Sigmoid colon (tissue), 7 donors: ENCODE results near the gene SPRY4. TPM values are rescaled to one million over a fixed set of nuclear protein-coding genes. Genes with fewer than 3 reads are reported as not detected.

ENCODE experiments used
- DNase-seq: peaks from one replicate; pipeline ENCODE4 v3.0.0-alpha.2; 2019
- H3K27ac ChIP-seq, 4 donors: fragments of 200-600 bp; sonication (generic); one replicate each; pipeline ENCODE4 v1.5.1; 2016 to 2019; ENCODE audit warnings: mild to moderate bottlenecking in 1 of 4
- H3K27me3 ChIP-seq, 3 donors: fragments of 200-600 bp; sonication (generic); one replicate each; pipeline ENCODE4 v1.5.1; 2019; ENCODE audit warnings: mild to moderate bottlenecking in 1 of 3
- H3K36me3 ChIP-seq, 4 donors: fragments of 200-600 bp; sonication (generic); one replicate each; pipeline ENCODE4 v1.5.1; 2016 to 2019
- H3K4me1 ChIP-seq, 4 donors: fragments of 200-600 bp; sonication (generic); one replicate each; pipeline ENCODE4 v1.5.1; 2017 to 2019
- H3K4me3 ChIP-seq, 4 donors: fragments of 200-600 bp; sonication (generic); one replicate each; pipeline ENCODE4 v1.5.1; 2017 to 2019; ENCODE audit warnings: mild to moderate bottlenecking in 2 of 4, moderate library complexity in 1 of 4
- H3K9me3 ChIP-seq, 4 donors: fragments of 200-600 bp in 3 of 4; sonication (generic) in 3 of 4; one replicate each; pipeline versions ENCODE4 v1.5.1 to v1.6.1; 2013 to 2019
- EP300 ChIP-seq, 4 donors: sonication (generic); formaldehyde crosslinking; IDR thresholded peaks; one replicate each; pipeline ENCODE4 v1.6.1; 2017; ENCODE audit warnings: antibody characterized with exemption in 4 of 4
- POLR2A ChIP-seq, 2 donors: fragments of 450-650 bp; IDR thresholded peaks; one replicate each; pipeline ENCODE4 v1.6.1; 2016; ENCODE audit warnings: antibody characterized with exemption in 2 of 2, mild to moderate bottlenecking in 2 of 2, moderate library complexity in 2 of 2
- POLR2AphosphoS5 ChIP-seq, 4 donors: sonication (generic); formaldehyde crosslinking; IDR thresholded peaks; one replicate each; pipeline ENCODE4 v1.6.1; 2017; ENCODE audit warnings: antibody characterized with exemption in 4 of 4
- WGBS, 2 donors: extraction: QIAGEN DNeasy Blood & Tissue Kit; methylation state at CpG; one replicate each; pipeline ENCODE4 v1.1.7; 2013; 5-methylcytosine and 5-hydroxymethylcytosine counted together
- intact Hi-C: fragments of 100-400 bp; cut with DNase I; formaldehyde crosslinking; loops from one replicate; pipeline ENCODE4 v1.15.1; 2023
- polyA plus RNA-seq, 3 donors: library from polyadenylated mRNA; stranded (reverse); fragments of 200-250 nt; gene quantifications; one replicate each; pipeline ENCODE4 v1.2.3, GENCODE V29; 2013
- total RNA-seq, 4 donors: library from RNA; depleted of rRNA; stranded (reverse); fragments of >200 nt; gene quantifications; one replicate each; pipeline ENCODE4 v1.1.0, GENCODE V29; 2016
- TF ChIP-seq, protein P1 (sequence below), 4 experiments: fragments of 450-650 bp in 3 of 4; fragments of 200-600 bp in 1 of 4; IDR thresholded peaks; one replicate each; pipeline ENCODE4 v1.5.1; 2016 to 2019; ENCODE audit warnings: antibody characterized with exemption in 4 of 4, mild to moderate bottlenecking in 3 of 4, moderate library complexity in 2 of 4
- donor health status: healthy with polysubstance abuse.
- donor health status: Bipolar disorder and iron deficiency.
- donor health status: healthy.

SPRY4 gene
- total and polyA plus RNA-seq, 7 donors, result 1.8 to 15.7 (median 8.6) TPM

DNA sequence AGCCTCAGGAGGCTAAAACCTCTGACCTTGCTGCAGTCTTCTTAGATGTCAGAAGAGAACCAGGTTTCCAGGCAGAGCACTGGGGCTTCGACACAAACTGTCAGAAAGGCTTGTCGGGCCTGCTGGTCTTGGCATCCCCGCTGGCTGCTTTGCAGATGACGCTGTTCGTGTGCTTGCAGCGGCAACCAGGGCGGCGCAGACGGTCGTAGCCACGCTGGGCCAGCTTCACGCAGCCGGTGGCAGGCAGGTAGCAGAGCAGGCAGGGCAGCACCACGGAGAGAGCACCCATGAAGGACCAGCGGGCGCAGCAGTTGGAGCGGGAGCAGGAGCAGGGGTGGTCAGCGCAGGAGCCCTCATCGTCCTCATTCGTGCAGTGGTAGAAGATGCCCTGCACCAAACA, 10.7 kb downstream of the SPRY4 start:
- peak overlapping the region in 2 of 4 donors; percentile 3 to 25 for H3K27ac ChIP-seq
- H3K9me3 ChIP-seq, result no peaks in the 10 kb centered on the region
- TF ChIP-seq EP300 (IDR thresholded peaks at IDR 0.05) (no peak), POLR2AphosphoS5 (IDR thresholded peaks at IDR 0.05) (no peak), POLR2A (IDR thresholded peaks at IDR 0.05) (no peak)
- TF ChIP-seq, protein P1, sequence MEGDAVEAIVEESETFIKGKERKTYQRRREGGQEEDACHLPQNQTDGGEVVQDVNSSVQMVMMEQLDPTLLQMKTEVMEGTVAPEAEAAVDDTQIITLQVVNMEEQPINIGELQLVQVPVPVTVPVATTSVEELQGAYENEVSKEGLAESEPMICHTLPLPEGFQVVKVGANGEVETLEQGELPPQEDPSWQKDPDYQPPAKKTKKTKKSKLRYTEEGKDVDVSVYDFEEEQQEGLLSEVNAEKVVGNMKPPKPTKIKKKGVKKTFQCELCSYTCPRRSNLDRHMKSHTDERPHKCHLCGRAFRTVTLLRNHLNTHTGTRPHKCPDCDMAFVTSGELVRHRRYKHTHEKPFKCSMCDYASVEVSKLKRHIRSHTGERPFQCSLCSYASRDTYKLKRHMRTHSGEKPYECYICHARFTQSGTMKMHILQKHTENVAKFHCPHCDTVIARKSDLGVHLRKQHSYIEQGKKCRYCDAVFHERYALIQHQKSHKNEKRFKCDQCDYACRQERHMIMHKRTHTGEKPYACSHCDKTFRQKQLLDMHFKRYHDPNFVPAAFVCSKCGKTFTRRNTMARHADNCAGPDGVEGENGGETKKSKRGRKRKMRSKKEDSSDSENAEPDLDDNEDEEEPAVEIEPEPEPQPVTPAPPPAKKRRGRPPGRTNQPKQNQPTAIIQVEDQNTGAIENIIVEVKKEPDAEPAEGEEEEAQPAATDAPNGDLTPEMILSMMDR (IDR thresholded peaks at IDR 0.05), result no peak
- no peaks in the 10 kb centered on the region for H3K36me3 ChIP-seq
- intact Hi-C loops, result no loop called here
- no peak for DNase-seq
- no peaks in the 10 kb centered on the region for H3K27me3 ChIP-seq
- no peak overlapping the region for H3K4me3 ChIP-seq
- peaks cover 0 to 23% (median 13%) of the 10 kb centered on the region in 4 donors for H3K4me1 ChIP-seq
- WGBS, 2 donors, result 89 to 90% methylated on average over 20 of the region's 20 CpGs

- no peaks in the 10 kb centered on the region for H3K9me3 ChIP-seq
- intact Hi-C loops, result no loop called here
- H3K27ac ChIP-seq, result peak overlapping the region in 2 of 4 donors; percentile 3 to 25
- no peaks in the 10 kb centered on the region for H3K36me3 ChIP-seq
- WGBS, 2 donors, result 53 to 82% methylated on average over 4 of the region's 4 CpGs
- H3K27me3 ChIP-seq, result no peaks in the 10 kb centered on the region
- peaks cover 0 to 23% (median 11%) of the 10 kb centered on the region in 4 donors for H3K4me1 ChIP-seq
- DNase-seq, result no peak
- TF ChIP-seq POLR2AphosphoS5 (IDR thresholded peaks at IDR 0.05) (no peak), POLR2A (IDR thresholded peaks at IDR 0.05) (no peak), EP300 (IDR thresholded peaks at IDR 0.05) (no peak)
- TF ChIP-seq, protein P1 (IDR thresholded peaks at IDR 0.05), result no peak
- no peak overlapping the region for H3K4me3 ChIP-seq
Measured at GRCh38 chr5:142313682-142314081, 11.1 kb downstream of the SPRY4 start.

DNA sequence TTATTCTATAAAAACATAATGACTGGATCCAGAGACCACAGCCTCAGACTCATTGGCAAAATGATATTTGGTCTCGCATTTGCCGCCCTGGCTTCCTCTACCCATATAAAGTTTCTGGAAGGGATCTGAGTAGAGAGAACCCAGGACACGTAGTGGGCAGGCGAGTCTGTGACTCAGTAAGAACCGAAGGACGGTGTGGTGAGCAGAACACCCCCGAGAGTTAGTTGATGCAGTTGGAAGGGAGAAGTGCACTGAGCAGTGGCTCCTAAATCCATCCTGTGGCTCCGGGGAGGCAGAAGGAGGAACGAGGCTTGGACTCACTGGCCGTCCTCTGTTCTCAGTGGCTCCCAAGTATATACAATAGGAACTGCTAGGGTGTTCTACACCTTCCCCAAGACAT, 11.5 kb downstream of the SPRY4 start:
- 90% methylated on average over 10 of the region's 10 CpGs for WGBS, 2 donors
- TF ChIP-seq, protein P1 (IDR thresholded peaks at IDR 0.05), result no peak
- TF ChIP-seq EP300 (IDR thresholded peaks at IDR 0.05) (no peak), POLR2AphosphoS5 (IDR thresholded peaks at IDR 0.05) (no peak), POLR2A (IDR thresholded peaks at IDR 0.05) (no peak)
- intact Hi-C loops, result no loop called here
- H3K27ac ChIP-seq, result peak overlapping the region in 1 of 4 donors; percentile 14
- no peaks in the 10 kb centered on the region for H3K36me3 ChIP-seq
- no peaks in the 10 kb centered on the region for H3K9me3 ChIP-seq
- peaks cover 0 to 23% (median 10%) of the 10 kb centered on the region in 4 donors for H3K4me1 ChIP-seq
- H3K4me3 ChIP-seq, result no peak overlapping the region
- no peak for DNase-seq
- H3K27me3 ChIP-seq, result no peaks in the 10 kb centered on the region

DNA sequence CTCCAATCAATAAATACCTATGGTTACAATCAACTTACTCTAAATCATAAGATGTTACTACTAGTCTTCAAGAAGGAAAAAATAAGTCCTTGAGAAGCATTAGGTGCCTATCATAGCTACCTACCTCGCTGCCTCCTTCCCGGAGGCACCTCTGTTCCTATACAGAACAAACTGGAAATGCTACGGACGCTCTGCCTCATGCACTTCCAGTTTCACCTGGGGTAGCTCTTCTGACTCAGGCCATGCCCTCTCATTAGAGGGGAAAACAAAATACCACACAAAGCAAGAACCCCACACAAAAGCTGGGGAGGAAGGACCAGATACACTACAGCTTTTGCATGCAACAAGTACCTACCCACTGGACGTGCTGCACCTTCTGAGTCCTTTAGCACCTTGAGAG, 12.4 kb downstream of the SPRY4 start:
- Histone ChIP-seq H3K4me1 (peaks cover 0 to 19% (median 9%) of the 10 kb centered on the region in 4 donors), H3K4me3 (no peak overlapping the region), H3K9me3 (no peaks in the 10 kb centered on the region), H3K27me3 (no peaks in the 10 kb centered on the region), H3K36me3 (no peaks in the 10 kb centered on the region), H3K27ac (no peak overlapping the region)
- WGBS, 2 donors, result 91% methylated on average over 5 of the region's 5 CpGs
- no peak for DNase-seq
- intact Hi-C loops, result no loop called here
- no peak for TF ChIP-seq POLR2A (IDR thresholded peaks at IDR 0.05)
- TF ChIP-seq EP300 (IDR thresholded peaks at IDR 0.05), result no peak
- TF ChIP-seq, protein P1 (IDR thresholded peaks at IDR 0.05), result no peak
- TF ChIP-seq POLR2AphosphoS5 (IDR thresholded peaks at IDR 0.05), result no peak

GRCh38 chr5:142311725-142312124, 13.1 kb downstream of the SPRY4 start:
- intact Hi-C loops, result no loop called here

More at GRCh38 chr5:142311725-142312124, 13.1 kb downstream of the SPRY4 start:
- WGBS, 2 donors, result 78 to 83% methylated on average over 7 of the region's 7 CpGs
- no peak for DNase-seq
- Histone ChIP-seq H3K36me3 (no peaks in the 10 kb centered on the region), H3K4me1 (peaks cover 0 to 19% (median 8%) of the 10 kb centered on the region in 4 donors), H3K27ac (no peak overlapping the region), H3K4me3 (no peak overlapping the region), H3K9me3 (no peaks in the 10 kb centered on the region), H3K27me3 (no peaks in the 10 kb centered on the region)
- TF ChIP-seq POLR2AphosphoS5 (IDR thresholded peaks at IDR 0.05), result no peak
